Fibroblast of mammary gland (primary cell): ENCODE measurements around the gene LRRC75A.
A peak's percentile ranks its signal among the peaks of the same experiment; 100 is the strongest.
"Not testable (repeated sequence)": the region's sequence is repeated elsewhere in the genome, so short reads cannot be mapped to it uniquely, and the experiment has no call there.

Experiments
- DNase-seq: peaks from one replicate; pipeline ENCODE4 v3.0.0-alpha.2; 2010; ENCODE audit warnings: low read depth
- H3K4me3 ChIP-seq: 2 replicates; pipeline ENCODE4 v1.5.1; 2011; ENCODE audit warnings: low read depth, mild to moderate bottlenecking, low read length, moderate library complexity; ENCODE audit not compliant: control insufficient read depth
- TF ChIP-seq, protein P1 (sequence below): conservative IDR thresholded peaks from 2 replicates; pipeline ENCODE4 v1.5.1; 2011; ENCODE audit warnings: low read depth, low read length, inconsistent platforms; ENCODE audit not compliant: control insufficient read depth, insufficient read depth

LRRC75A gene, protein sequence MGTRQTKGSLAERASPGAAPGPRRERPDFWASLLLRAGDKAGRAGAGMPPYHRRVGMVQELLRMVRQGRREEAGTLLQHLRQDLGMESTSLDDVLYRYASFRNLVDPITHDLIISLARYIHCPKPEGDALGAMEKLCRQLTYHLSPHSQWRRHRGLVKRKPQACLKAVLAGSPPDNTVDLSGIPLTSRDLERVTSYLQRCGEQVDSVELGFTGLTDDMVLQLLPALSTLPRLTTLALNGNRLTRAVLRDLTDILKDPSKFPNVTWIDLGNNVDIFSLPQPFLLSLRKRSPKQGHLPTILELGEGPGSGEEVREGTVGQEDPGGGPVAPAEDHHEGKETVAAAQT

DNA sequence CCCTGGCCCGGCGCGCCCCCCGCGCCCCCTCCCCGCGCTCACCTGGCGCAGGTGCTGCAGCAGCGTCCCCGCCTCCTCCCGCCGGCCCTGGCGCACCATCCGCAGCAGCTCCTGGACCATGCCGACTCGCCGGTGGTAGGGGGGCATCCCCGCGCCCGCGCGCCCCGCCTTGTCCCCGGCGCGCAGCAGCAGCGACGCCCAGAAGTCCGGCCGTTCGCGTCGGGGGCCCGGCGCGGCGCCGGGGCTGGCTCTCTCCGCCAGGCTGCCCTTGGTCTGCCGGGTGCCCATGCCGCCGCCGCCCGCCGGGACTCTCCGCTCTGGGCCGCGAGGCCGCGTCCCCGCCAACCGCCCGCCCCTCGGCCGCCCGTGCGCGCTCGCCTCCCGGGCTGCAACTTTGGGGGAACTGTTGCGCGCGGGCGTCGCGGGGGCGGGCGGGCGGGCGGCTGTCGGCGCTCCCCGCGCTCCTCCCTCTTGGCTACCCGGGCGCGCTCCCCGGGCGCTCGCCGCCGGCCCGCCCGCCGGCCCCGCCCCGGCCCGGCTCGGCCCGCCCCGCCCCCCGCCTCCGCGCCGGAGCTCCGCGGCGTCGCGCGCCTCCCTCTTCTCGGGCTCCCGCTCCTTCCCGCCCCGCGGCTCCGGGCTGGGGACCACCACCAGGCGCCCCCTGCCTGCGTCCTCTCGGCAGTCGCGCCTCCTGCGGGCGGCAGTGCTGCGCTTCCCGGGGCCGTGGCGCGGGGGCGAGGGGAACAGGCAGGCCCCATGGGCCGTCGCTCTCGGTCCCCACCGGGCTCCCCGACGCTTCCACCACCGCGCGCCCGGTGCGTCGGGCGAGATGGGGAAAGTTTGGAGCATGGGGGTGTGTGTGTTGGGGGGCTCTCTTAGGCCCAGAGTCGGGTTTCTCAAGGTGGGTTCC, at the start of gene LRRC75A:
TSS of gene LRRC75A (minus strand) at position 491 of the 910 bp plus-strand sequence. CDS start at position 288, 203 bp downstream.
- peak within 1 kb of the TSS; percentile 10 for H3K4me3 ChIP-seq
- TF ChIP-seq, protein P1, sequence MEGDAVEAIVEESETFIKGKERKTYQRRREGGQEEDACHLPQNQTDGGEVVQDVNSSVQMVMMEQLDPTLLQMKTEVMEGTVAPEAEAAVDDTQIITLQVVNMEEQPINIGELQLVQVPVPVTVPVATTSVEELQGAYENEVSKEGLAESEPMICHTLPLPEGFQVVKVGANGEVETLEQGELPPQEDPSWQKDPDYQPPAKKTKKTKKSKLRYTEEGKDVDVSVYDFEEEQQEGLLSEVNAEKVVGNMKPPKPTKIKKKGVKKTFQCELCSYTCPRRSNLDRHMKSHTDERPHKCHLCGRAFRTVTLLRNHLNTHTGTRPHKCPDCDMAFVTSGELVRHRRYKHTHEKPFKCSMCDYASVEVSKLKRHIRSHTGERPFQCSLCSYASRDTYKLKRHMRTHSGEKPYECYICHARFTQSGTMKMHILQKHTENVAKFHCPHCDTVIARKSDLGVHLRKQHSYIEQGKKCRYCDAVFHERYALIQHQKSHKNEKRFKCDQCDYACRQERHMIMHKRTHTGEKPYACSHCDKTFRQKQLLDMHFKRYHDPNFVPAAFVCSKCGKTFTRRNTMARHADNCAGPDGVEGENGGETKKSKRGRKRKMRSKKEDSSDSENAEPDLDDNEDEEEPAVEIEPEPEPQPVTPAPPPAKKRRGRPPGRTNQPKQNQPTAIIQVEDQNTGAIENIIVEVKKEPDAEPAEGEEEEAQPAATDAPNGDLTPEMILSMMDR = no peak
- no peak for DNase-seq

DNA sequence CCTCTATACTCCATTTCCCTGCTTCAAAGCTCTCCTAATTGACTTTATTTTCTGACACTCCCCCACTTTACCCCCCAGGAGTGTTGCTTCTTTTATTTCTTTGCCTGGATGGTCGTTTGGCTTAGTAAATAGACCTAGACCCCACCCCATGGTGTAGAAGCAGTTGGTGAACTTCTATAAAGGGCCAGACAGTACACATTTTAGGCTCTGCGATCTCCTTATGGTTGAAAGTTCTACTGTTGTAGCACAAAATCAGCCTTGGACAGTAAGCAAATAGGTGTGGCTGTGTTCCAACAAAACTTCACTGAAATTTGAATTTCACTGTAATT, 45.1 kb upstream of the LRRC75A start:
- TF ChIP-seq, protein P1 = no peak
- DNase-seq = no peak

DNA sequence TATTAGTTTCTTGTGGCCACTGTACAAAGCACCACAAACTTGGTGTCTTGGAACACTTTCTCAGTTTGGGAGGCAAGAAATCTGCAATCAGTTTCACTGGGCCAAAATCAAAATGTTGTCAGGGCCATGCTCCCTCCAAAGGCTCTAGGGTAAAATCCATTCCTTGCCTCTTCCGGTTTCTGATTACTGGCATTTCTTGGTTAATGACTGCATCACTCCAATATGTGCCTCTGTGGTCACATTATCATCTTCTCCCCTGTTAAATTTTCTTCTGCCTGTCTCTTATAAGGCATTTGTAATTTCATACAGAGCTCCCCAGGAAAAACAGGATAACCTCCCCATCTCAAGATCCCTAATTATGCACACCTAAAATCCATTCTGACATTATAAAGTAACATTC, 42.2 kb upstream of the LRRC75A start:
- TF ChIP-seq, protein P1 = no peak
- no peak overlapping the region for H3K4me3 ChIP-seq
- no peak for DNase-seq

More for the DNA sequence above, 45.1 kb upstream of the LRRC75A start:
- no peak overlapping the region for H3K4me3 ChIP-seq

DNA sequence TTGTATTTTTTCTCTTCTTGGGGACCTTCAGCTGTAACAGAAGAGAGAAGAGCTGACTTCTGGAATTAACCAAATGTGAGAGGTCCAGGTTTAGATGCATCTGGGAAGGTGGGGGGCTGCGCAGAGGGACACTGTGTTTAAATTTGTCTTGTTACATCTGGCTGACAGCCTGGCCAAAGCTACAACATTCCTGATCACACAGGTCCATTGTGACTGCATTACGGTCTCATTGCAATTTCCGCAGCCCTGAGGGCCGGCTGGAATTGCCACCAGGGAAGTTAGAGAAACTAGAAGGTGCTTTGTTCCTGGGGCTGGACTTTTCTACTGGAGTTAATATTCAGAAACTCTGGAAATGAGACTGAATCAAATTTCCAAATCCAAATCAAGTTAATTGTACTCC, 37.9 kb upstream of the LRRC75A start:
- TF ChIP-seq, protein P1 = no peak
- H3K4me3 ChIP-seq = no peak overlapping the region
- no peak for DNase-seq

DNA sequence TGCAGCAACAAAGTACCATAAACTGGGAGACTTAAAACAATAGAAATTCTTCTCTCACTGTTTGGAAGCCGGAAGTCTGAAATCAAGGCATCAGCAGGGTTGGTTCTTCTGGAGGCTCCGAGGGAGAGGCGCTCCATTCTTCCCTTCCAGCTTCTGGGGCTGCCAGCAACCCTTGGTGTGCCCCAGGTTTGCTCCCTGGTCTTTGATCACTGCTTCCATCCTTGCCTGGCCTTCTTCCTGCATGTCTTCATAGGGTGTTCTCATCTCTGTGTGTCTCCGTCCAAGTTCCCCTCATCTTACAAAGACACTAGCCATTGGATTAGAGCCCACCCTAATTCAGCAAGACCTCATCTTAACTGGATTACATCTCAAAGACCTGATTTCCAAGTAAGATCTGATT, 35.3 kb upstream of the LRRC75A start:
- no peak for DNase-seq
- H3K4me3 ChIP-seq = no peak overlapping the region
- TF ChIP-seq, protein P1 = no peak

DNA sequence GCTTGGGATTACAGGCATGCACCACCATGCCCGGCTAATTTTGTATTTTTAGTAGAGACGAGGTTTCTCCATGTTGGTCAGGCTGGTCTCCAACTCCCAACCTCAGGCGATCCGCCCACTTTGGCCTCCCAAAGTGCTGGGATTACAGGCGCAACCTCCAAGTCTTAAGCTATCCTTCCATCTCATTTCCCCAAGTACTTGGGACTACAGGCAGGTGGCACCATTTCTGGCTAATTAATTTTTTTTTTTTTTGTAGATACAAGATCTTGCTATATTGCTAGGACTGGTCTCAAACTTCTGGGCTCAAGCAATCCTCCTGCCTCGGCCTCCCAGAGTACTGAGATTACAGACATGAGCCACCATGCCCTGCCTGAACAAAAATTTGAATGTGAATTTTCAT, 33.6 kb upstream of the LRRC75A start:
- DNase-seq, H3K4me3 ChIP-seq: not testable (repeated sequence)
- TF ChIP-seq, protein P1 = peak; percentile 23
